ENCODE data around the gene PDZRN3.

Gene PDZRN3

GRCh38 chr3:73391984-73392383 lies 232.8 kb downstream of the PDZRN3 start:
- in situ Hi-C loops (cut with HindIII; ENCODE audit: low pct_ligation_motif_present, low pct_unique_long_range_greater_than_20kb, low sequenced_read_pairs) = no loop called here
- DNase-seq = no peak

GRCh38 chr3:73389928-73390327 lies 234.8 kb downstream of the PDZRN3 start:
- DNase-seq = no peak
- in situ Hi-C loops (cut with HindIII; ENCODE audit: low pct_ligation_motif_present, low pct_unique_long_range_greater_than_20kb, low sequenced_read_pairs) = no loop called here

DNA sequence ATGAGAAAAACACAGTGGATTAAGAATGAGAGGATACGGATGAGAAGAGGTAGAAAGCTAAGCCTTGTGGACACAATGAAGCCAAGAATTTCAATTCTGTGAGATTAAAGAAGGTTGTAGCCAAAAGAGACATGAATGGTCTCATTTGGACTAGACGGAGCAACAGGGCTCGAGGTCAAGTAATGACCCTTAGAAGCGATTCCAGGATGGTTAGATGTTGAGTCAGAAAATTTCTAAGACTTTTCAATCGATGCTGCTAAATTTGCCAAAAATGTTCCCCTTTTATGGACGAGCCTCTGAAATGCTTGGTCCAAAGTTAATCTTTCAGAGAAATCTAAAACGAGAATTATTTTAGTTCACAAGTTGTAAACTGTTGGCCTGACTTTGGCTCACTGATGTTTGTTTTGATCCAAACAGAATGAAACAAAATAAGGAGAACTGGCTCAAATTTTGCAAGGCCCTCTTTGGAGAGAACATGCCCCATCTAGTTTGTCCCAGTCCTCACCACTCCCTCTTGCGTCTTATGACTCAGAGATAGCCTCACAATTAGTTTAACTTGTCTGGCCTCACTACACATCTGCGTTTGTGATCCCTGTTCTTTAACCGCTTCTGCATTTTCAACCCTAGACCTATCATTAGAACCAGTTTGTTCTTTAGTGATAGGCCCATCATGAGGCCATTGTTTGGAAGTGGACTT lies 235.5 kb downstream of the PDZRN3 start:
- no peak for DNase-seq

DNA sequence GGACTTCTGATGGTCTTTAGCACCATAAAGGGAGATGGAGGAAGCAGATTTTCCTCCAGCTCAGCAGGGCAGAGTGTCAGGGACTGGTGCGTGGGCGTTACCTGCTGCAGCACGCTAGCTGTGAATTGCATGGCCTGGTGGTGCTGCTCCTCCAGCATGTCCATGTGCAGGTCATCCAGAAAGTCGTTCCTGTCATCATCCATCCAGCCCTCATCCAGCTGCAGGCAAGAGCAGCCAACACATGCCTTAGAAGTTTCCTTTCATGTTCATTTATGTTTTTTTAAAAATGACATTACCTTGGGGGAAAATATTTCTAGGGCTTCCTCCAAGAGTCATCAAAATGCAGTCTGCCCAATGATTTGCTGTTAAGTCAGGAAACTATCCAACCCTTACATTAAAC lies 239.2 kb downstream of the PDZRN3 start:
- in situ Hi-C loops (cut with HindIII; ENCODE audit: low pct_ligation_motif_present, low pct_unique_long_range_greater_than_20kb, low sequenced_read_pairs) = no loop called here
- DNase-seq = no peak

More for the DNA sequence above, 235.5 kb downstream of the PDZRN3 start:
- in situ Hi-C loops (cut with HindIII; ENCODE audit: low pct_ligation_motif_present, low pct_unique_long_range_greater_than_20kb, low sequenced_read_pairs) = no loop called here

GRCh38 chr3:73384091-73384906 lies 240.4 kb downstream of the PDZRN3 start:
- in situ Hi-C loops (cut with HindIII; ENCODE audit: low pct_ligation_motif_present, low pct_unique_long_range_greater_than_20kb, low sequenced_read_pairs) = no loop called here
- no peak for DNase-seq

GRCh38 chr3:73383470-73384049 lies 241.2 kb downstream of the PDZRN3 start:
- in situ Hi-C loops (cut with HindIII; ENCODE audit: low pct_ligation_motif_present, low pct_unique_long_range_greater_than_20kb, low sequenced_read_pairs) = no loop called here
- no peak for DNase-seq

- in situ Hi-C loops (cut with HindIII; ENCODE audit: low pct_ligation_motif_present, low pct_unique_long_range_greater_than_20kb, low sequenced_read_pairs) = no loop called here
- DNase-seq = no peak
Observed at GRCh38 chr3:73381551-73381950, 243.2 kb downstream of the PDZRN3 start.

DNA sequence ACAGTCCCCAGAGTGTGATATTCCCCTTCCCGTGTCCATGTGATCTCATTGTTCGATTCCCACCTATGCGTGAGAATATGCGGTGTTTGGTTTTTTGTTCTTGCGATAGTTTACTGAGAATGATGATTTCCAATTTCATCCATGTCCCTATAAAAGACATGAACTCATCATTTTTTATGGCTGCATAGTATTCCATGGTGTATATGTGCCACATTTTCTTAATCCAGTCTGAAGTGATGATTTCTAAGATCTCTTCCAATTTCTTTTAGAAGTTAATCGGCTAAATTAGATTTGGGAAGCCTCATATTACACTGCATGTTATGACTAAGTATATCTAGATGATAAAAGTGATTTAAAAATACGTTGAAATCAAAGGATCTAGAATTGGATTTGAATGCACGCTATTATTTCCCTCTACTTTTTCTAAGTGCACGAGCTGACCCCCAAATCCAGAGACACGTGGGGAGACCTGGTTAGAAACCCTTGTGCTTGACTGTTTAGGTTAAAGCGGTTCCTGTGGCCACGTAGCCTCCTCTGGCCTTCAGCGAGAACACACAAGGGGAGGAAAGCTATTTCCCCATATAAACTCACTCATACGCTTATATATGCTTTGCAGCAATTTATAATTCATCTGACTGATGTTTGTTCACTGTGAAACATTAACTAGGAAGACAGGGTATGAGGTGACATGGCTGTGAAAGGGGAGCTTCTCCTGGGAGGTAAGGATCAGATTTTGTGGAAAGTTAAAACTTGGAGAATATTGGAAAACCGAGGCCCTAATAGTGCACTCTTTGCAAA lies 243.8 kb downstream of the PDZRN3 start:
- DNase-seq = no peak
- in situ Hi-C loops (cut with HindIII; ENCODE audit: low pct_ligation_motif_present, low pct_unique_long_range_greater_than_20kb, low sequenced_read_pairs) = no loop called here

- in situ Hi-C loops (cut with HindIII; ENCODE audit: low pct_ligation_motif_present, low pct_unique_long_range_greater_than_20kb, low sequenced_read_pairs) = no loop called here
- no peak for DNase-seq
Observed at GRCh38 chr3:73379465-73379864, 245.3 kb downstream of the PDZRN3 start.

GRCh38 chr3:73378207-73378606 lies 246.5 kb downstream of the PDZRN3 start:
- in situ Hi-C loops (cut with HindIII; ENCODE audit: low pct_ligation_motif_present, low pct_unique_long_range_greater_than_20kb, low sequenced_read_pairs) = no loop called here
- DNase-seq = no peak

DNA sequence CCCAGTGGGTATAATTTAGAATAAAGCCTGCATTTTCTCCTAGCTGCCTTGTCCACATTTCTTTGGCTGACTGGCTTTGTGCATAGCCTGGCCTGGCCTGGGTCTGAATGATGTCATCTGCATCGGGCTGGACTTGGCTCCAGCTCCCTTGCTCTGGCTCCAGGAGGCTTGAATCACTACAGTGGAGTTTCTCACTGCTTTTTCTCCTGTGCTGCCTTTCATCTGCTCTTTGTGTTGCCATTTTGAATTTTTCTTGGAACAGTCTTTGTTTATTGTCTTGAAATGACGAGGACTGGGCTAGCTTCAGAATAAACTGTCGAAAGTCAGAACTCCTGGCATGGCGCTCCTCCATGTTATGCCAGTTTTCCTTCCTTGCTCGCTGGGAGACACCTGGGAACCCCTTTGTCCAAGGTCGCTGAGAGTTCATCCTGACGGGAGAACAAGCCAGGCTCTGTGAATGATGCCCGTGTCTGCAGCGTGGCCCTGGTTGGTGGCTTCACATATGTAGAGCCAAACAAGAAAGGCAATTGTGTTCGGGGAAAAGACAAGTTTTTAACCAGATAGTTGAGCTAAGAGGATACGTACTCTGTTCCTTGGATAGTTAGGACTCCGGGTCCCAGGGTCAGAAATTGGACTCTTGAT lies 258.9 kb downstream of the PDZRN3 start:
- DNase-seq = no peak
- in situ Hi-C loops (cut with HindIII; ENCODE audit: low pct_ligation_motif_present, low pct_unique_long_range_greater_than_20kb, low sequenced_read_pairs) = no loop called here

DNA sequence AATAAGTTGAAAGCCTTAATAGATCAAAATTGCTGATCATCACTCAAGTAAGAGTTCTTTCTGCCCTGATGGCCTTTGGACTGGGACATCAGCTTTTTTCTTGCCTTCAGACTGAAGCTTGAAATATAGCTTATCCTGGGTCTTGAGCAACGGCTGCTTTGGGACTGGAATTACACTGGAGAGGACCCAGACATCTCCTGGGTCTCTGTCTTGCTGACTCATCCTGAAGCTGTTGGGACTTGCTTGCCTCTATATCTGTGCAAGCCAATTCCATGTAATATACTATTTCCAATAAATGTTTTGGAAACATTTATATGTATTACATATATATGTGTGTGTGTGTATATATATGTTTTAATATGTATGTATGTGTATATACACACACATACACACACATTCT lies 260.2 kb downstream of the PDZRN3 start:
- DNase-seq = no peak
- in situ Hi-C loops (cut with HindIII; ENCODE audit: low pct_ligation_motif_present, low pct_unique_long_range_greater_than_20kb, low sequenced_read_pairs) = no loop called here

DNA sequence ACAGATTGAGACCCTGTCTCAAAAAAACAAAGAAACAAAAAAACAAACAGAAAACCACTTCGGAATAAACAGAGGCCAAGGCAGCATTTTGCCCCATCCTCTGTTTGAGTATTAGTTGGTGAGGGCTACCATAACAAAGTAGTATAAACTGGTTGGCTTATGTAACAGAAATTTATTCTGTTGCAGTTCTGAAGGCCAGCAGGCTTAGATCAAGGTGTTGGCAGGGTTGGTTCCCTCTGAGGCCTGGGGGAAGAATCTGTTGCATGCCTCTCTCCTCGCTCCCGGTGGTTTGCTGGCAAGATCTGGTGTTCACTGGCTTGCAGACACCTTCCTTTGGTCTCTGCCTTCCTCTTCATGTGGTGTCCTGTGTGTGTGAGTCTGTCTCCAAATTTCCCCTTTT lies 261.6 kb downstream of the PDZRN3 start:
- in situ Hi-C loops (cut with HindIII; ENCODE audit: low pct_ligation_motif_present, low pct_unique_long_range_greater_than_20kb, low sequenced_read_pairs) = no loop called here

DNA sequence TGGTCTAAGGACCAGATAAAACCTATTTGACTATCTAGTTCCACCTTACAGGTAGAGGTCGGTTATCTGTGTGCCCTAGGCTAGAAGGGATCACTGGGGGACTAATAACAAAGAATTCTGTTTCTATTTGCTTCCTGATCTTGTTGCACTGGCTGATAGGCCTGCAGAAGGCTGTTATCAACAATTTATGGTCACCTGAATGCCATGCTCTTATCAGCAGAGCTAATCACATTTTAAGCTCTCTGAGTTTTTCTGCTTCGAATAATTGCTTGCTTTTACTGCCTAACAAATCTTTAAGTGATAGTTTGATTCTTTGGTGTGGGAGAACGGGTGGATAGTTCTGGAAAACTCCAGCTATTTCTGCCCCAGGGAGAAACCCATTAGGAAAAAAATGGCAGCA lies 263.1 kb downstream of the PDZRN3 start:
- DNase-seq = no peak
- in situ Hi-C loops (cut with HindIII; ENCODE audit: low pct_ligation_motif_present, low pct_unique_long_range_greater_than_20kb, low sequenced_read_pairs) = no loop called here

More for the DNA sequence above, 261.6 kb downstream of the PDZRN3 start:
- no peak for DNase-seq

DNA sequence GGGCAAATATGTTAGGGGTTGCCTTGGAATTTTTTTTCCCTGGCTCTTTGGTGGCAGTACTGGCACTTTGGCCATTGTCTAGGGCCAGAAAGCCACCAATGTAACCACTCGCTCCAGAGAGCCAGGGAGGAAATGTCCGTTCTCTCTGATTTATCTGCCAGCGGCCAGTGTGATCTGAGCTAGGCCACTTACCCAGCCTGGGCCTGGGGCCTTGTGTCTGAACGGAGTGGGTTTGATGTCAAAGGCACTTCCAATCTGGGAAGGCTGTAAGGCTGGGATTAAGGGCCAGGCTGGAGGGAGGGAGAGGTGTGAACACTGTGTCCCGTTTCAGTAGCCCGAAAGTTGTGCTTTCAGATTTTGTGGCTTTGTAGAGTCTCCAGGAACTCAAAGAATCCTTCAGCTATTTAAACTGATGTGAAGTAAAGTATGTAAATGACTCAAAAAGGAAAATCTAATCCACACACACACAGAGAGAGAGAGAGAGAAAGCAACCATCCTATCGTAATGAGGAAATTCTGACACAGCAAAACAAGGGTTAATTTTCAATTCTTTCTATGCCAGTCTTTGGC lies 271.0 kb downstream of the PDZRN3 start:
- in situ Hi-C loops (cut with HindIII; ENCODE audit: low pct_ligation_motif_present, low pct_unique_long_range_greater_than_20kb, low sequenced_read_pairs) = no loop called here
- no peak for DNase-seq

DNA sequence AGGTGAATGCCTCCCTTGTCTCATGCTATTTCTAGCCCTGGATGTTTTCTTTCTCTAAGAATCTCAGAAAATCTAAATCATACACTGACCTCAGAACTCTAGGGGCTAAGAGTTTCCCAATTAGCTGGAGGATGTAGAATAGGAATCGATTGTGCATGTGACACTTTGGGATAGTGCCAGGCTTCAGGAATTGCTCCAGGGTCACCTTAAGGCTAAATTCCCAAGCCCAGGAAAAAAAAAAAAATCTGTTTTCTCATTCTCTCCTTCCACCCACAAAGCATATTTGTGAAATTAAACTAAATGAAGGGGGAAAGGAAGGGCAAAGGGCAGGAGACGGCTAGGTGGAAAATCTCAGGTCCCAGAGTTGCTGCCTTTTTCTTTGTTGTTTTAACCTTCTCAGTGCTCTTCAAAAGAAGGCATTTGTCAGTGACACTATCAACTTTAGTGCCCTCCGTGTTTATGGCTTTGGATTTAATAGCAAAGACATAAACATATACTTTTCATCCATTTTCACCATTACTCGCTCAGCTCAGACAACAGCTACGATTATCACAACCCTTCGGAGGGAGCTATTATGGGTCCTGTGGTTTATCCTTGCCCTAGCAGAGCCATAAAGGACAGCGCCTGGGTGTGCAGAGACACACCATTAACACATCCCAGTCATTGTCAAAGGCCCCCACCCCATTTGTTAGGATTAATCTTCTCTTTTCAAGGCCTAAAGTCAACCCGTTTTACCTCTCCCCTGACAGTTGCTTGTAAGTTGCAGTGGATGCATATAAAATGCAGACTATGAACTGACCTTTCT lies 271.7 kb downstream of the PDZRN3 start:
- DNase-seq = no peak
- in situ Hi-C loops (cut with HindIII; ENCODE audit: low pct_ligation_motif_present, low pct_unique_long_range_greater_than_20kb, low sequenced_read_pairs) = no loop called here

DNA sequence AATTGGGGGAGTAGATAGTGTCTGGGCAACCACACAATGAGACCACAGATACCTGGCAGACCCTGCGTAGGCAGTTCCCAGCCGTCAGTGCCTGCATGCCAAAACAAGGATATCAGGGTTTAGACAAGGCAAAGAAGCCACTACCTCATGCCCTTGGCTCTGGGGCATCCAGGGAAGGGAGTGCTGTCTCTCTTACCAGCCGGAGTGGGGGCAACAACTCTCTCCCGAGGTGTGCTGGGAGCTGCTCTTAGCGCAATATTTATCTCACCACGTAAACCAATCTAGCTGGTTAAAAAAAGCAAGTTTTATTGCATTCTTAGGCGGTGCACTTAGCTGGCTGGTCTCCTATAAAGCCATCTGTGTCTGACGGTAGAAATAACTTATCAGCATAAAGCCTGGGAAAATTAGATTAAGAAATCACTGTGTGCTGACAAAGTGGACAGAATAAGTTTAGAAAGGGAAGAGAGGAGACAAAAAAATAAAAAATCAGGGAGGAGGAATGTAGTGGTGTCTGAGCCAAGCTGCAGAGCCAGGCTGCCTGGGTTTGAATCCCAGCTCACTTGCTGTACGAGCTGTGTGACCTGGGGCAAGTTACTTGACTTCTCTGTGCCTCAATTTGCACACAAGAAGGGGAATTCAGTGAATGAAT lies 273.2 kb downstream of the PDZRN3 start:
- in situ Hi-C loops (cut with HindIII; ENCODE audit: low pct_ligation_motif_present, low pct_unique_long_range_greater_than_20kb, low sequenced_read_pairs) = no loop called here
- DNase-seq = no peak

All from ACHN (cell line).